HepG2 (cell line): Measurements from ENCODE around the gene CERS6. TPM values are rescaled to one million over a fixed set of nuclear protein-coding genes. Genes with fewer than 3 reads are reported as not detected.

ENCODE experiments used
- ATAC-seq: fragments of 200-7000 bp; cut with Tn5 transposase; 3 replicates; pipeline ENCODE4 v1.9.1; 2020; ENCODE audit warnings: mild to moderate bottlenecking, moderate library complexity
- BruUV-seq: library from RNA; stranded (reverse); fragments of 400-500 nt; replicated peaks from 2 replicates; lab custom pipeline; 2021; lab: Mats Ljungman, UMichigan
- CTCF ChIA-PET: fragments of 300-600 bp; formaldehyde crosslinking; extraction: SDS; loops from one replicate; lab custom pipeline; 2021; ENCODE audit warnings: low total read pairs, inconsistent platforms, low intra/inter-chr PET ratio; lab: Yijun Ruan, JAX
- POLR2A ChIA-PET: fragments of 350-600 bp; sonication (Branson Sonifier 250); formaldehyde crosslinking; loops from one replicate; lab custom pipeline; 2020; ENCODE audit warnings: antibody characterized with exemption, inconsistent platforms; lab: Yijun Ruan, JAX
- DNase-seq: peaks from one replicate; pipeline ENCODE4 v3.0.0-alpha.2; 2015; ENCODE audit warnings: low spot score
- FAIRE-seq: peaks from 3 replicates; lab custom pipeline; 2011; peaks lifted over from hg19 to GRCh38; lab: Jason Lieb, UNC
- H2AFZ ChIP-seq: one replicate; pipeline ENCODE4 v1.6.1; 2011; ENCODE audit warnings: low read length, inconsistent platforms
- H3K27ac ChIP-seq: fragments of 300-600 bp; 3 replicates; pipeline ENCODE4 v1.8.0; 2011; ENCODE audit warnings: mixed run types, mild to moderate bottlenecking, mixed read lengths, low read length, inconsistent platforms; ENCODE audit not compliant: insufficient read depth; ENCODE audit errors: extremely low read length
- H3K27me3 ChIP-seq, 2 experiments: fragments of 200-600 bp in 1 of 2; 2 replicates in 1 of 2; 3 replicates in 1 of 2; pipeline versions ENCODE4 v1.6.0 to v1.8.0; 2011; ENCODE audit warnings: low read length in 2 of 2, mild to moderate bottlenecking in 2 of 2, moderate library complexity in 2 of 2, inconsistent platforms in 1 of 2; ENCODE audit not compliant: insufficient read depth in 2 of 2, control insufficient read depth in 1 of 2
- H3K36me3 ChIP-seq, 2 experiments: fragments of 200-600 bp in 1 of 2; replicated peaks in 1 of 2; 2 replicates in 1 of 2; 3 replicates in 1 of 2; pipeline versions ENCODE4 v1.5.1 to v1.8.0; 2011; ENCODE audit warnings: low read length in 2 of 2, inconsistent platforms in 1 of 2; ENCODE audit not compliant: insufficient read depth in 2 of 2, control insufficient read depth in 1 of 2
- H3K4me1 ChIP-seq: 2 replicates; pipeline ENCODE4 v1.5.1; 2012; ENCODE audit warnings: low read length, inconsistent platforms; ENCODE audit not compliant: insufficient read depth
- H3K4me2 ChIP-seq: 2 replicates; pipeline ENCODE4 v1.6.0; 2011; ENCODE audit warnings: low read depth, low read length, inconsistent platforms
- H3K4me3 ChIP-seq, 3 experiments: fragments of 200-600 bp in 1 of 3; sonication (generic), shearing (Covaris generic) in 1 of 3; replicated peaks in 1 of 3; 2 replicates each; pipeline ENCODE4 v1.5.1; 2011 to 2016; ENCODE audit warnings: low read length in 3 of 3, inconsistent platforms in 2 of 3, low read depth in 2 of 3, mild to moderate bottlenecking in 2 of 3, control low read depth in 1 of 3, mixed read lengths in 1 of 3; ENCODE audit not compliant: insufficient read depth in 1 of 3
- H3K79me2 ChIP-seq: one replicate; pipeline ENCODE4 v1.6.1; 2011; ENCODE audit warnings: low read length, inconsistent platforms; ENCODE audit not compliant: insufficient read depth
- H3K9ac ChIP-seq: 2 replicates; pipeline ENCODE4 v1.6.0; 2011; ENCODE audit warnings: mild to moderate bottlenecking, low read depth, low read length, inconsistent platforms; ENCODE audit not compliant: insufficient read depth
- H3K9me3 ChIP-seq: 2 replicates; pipeline ENCODE4 v1.5.1; 2012; ENCODE audit warnings: mild to moderate bottlenecking, low read length
- H4K20me1 ChIP-seq: 2 replicates; pipeline ENCODE4 v1.6.0; 2011; ENCODE audit warnings: inconsistent platforms, mild to moderate bottlenecking, low read length, moderate library complexity; ENCODE audit not compliant: insufficient read depth
- CENPT ChIP-seq: sonication (generic); formaldehyde crosslinking; IDR thresholded peaks from 2 replicates; pipeline ENCODE4 v1.8.0; 2022; ENCODE audit warnings: low read depth, mild to moderate bottlenecking, moderate library complexity, missing genetic modification reagents
- PAF1 ChIP-seq: IDR thresholded peaks from 2 replicates; pipeline ENCODE4 v1.6.1; 2016; ENCODE audit warnings: missing genetic modification reagents, missing compliant biosample characterization
- STAT5B ChIP-seq: sonication (generic); formaldehyde crosslinking; IDR thresholded peaks from 2 replicates; pipeline ENCODE4 v1.4.0; 2020; ENCODE audit warnings: missing genetic modification reagents
- ZBTB7B ChIP-seq: sonication (generic); formaldehyde crosslinking; IDR thresholded peaks from 2 replicates; pipeline ENCODE4 v1.4.0; 2020; ENCODE audit warnings: missing genetic modification reagents
- ZFP41 ChIP-seq: sonication (generic); formaldehyde crosslinking; IDR thresholded peaks from 2 replicates; pipeline ENCODE4 v1.4.0; 2020; ENCODE audit warnings: mild to moderate bottlenecking, missing genetic modification reagents, borderline replicate concordance
- ZNF460 ChIP-seq: sonication (generic); formaldehyde crosslinking; IDR thresholded peaks from 2 replicates; pipeline ENCODE4 v1.5.1; 2020; ENCODE audit warnings: missing genetic modification reagents, mild to moderate bottlenecking, borderline replicate concordance
- ZNF879 ChIP-seq: sonication (generic); formaldehyde crosslinking; IDR thresholded peaks from 2 replicates; pipeline ENCODE4 v1.8.1; 2023; ENCODE audit warnings: missing genetic modification reagents
- ZSCAN21 ChIP-seq: sonication (generic); formaldehyde crosslinking; IDR thresholded peaks from 2 replicates; pipeline ENCODE4 v1.8.0; 2022; ENCODE audit warnings: mild to moderate bottlenecking, missing genetic modification reagents, moderate library complexity, borderline replicate concordance
- WGBS: methylation state at CpG from one replicate; pipeline ENCODE4 v1.1.6; 2017; ENCODE audit warnings: low lambda C conversion rate; 5-methylcytosine and 5-hydroxymethylcytosine counted together
- in situ Hi-C: cut with HindIII; loops from 2 replicates; pipeline ENCODE4 v1.10.0; 2017; ENCODE audit warnings: low pct_unique_long_range_greater_than_20kb; ENCODE audit not compliant: extremely low pct_ligation_motif_present
- intact Hi-C: fragments of 100-400 bp; cut with micrococcal nuclease; formaldehyde crosslinking; loops from one replicate; pipeline ENCODE4 v1.10.0; 2022; ENCODE audit not compliant: unreplicated experiment
- polyA plus RNA-seq, 8 experiments: library from polyadenylated mRNA; depleted of rRNA in 3 of 8; stranded (reverse) in 7 of 8; unstranded in 1 of 8; fragments of >200 nt; fragmentation: Illumina TruSeq in 4 of 8; extraction: Trizol in 4 of 8; gene quantifications; 2 replicates each; pipeline versions ENCODE4 v1.2.1 to v1.2.3, GENCODE V29; 2011 to 2016; ENCODE audit warnings: low read depth in 4 of 8, missing spikeins in 1 of 8, mixed read lengths in 1 of 8; ENCODE audit not compliant: insufficient read depth in 1 of 8
- total RNA-seq, 5 experiments: library from RNA; depleted of rRNA; stranded (reverse); fragments of >200 nt; fragmentation: Illumina TruSeq; extraction: Trizol; gene quantifications; 2 replicates each; pipeline ENCODE4 v1.2.3, GENCODE V29; 2016; ENCODE audit warnings: low read depth in 1 of 5
- TF ChIP-seq, protein P1 (sequence below): sonication (generic); formaldehyde crosslinking; IDR thresholded peaks from 2 replicates; pipeline ENCODE4 v1.4.0; 2020; ENCODE audit warnings: missing genetic modification reagents
- TF ChIP-seq, protein P2 (sequence below): sonication (generic); formaldehyde crosslinking; IDR thresholded peaks from 2 replicates; pipeline ENCODE4 v1.4.0; 2020; ENCODE audit warnings: missing genetic modification reagents

CERS6 gene
- total and polyA plus RNA-seq, 2 of the 13 experiments (the other 11 are each of a cell fraction or from before 2014, with no cell fraction given) = 10.1 to 20.3 TPM

DNA sequence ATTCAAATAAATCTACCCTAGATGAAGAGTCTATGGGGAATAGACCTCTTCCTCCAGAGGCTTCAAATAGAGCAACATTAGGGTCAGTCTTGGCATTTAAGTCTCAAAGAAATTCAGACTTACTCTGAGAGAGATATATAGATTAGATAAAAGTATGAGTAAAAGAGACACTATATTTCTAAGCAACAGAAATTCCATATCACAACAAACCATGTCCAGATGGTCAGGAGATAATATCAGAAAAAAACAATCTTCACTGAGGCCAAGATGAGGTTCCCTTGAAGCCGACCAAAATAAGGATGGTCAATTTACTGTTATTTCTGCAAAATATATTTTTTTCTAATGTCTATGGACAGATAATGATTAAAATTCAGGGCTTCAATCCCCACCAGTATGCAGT is 257.3 kb downstream of the CERS6 start:
- Histone ChIP-seq H3K4me3 (no peak overlapping the region), H4K20me1 (no peaks in the 10 kb centered on the region), H3K79me2 (no peaks in the 10 kb centered on the region), H3K27ac (no peak overlapping the region), H3K27me3 (no peaks in the 10 kb centered on the region), H2AFZ (no peak overlapping the region), H3K9me3 (no peaks in the 10 kb centered on the region), H3K9ac (no peak overlapping the region), H3K4me1 (no peaks in the 10 kb centered on the region), H3K36me3 (peaks cover 2 to 6% of the 10 kb centered on the region in 2 experiments; a peak in 4 of 5 replicates), H3K4me2 (no peak overlapping the region)
- CTCF ChIA-PET = no interaction called here
- intact Hi-C loops (no loop called here), in situ Hi-C loops (no loop called here)
- no TSS peak for BruUV-seq
- 96% methylated on average over 1 of the region's 1 CpG for WGBS
- TF ChIP-seq STAT5B (no peak), ZNF879 (CRISPR knock-in tag) (no peak), CENPT (CRISPR knock-in tag) (no peak), ZFP41 (CRISPR knock-in tag) (no peak), PAF1 (CRISPR knock-in tag) (no peak), ZSCAN21 (CRISPR knock-in tag) (no peak), ZBTB7B (CRISPR knock-in tag) (no peak), ZNF460 (CRISPR knock-in tag) (no peak)
- TF ChIP-seq, protein P1, sequence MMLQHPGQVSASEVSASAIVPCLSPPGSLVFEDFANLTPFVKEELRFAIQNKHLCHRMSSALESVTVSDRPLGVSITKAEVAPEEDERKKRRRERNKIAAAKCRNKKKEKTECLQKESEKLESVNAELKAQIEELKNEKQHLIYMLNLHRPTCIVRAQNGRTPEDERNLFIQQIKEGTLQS = no peak
- TF ChIP-seq, protein P2, sequence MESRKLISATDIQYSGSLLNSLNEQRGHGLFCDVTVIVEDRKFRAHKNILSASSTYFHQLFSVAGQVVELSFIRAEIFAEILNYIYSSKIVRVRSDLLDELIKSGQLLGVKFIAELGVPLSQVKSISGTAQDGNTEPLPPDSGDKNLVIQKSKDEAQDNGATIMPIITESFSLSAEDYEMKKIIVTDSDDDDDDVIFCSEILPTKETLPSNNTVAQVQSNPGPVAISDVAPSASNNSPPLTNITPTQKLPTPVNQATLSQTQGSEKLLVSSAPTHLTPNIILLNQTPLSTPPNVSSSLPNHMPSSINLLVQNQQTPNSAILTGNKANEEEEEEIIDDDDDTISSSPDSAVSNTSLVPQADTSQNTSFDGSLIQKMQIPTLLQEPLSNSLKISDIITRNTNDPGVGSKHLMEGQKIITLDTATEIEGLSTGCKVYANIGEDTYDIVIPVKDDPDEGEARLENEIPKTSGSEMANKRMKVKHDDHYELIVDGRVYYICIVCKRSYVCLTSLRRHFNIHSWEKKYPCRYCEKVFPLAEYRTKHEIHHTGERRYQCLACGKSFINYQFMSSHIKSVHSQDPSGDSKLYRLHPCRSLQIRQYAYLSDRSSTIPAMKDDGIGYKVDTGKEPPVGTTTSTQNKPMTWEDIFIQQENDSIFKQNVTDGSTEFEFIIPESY (CRISPR knock-in tag) = no peak
- no peak for ATAC-seq
- DNase-seq = no peak
- POLR2A ChIA-PET = no interaction called here
- no peak for FAIRE-seq
